ENCODE results near the gene ACLY. TPM values are rescaled to one million over a fixed set of nuclear protein-coding genes. Genes with fewer than 3 reads are reported as not detected.
"Not testable (repeated sequence)": the region's sequence is repeated elsewhere in the genome, so short reads cannot be mapped to it uniquely, and the experiment has no call there.

ACLY gene
- total RNA-seq, 2 experiments from 2014 or later, result 186 to 220 TPM

GRCh38 chr17:41932816-41933389, 14.2 kb upstream of the ACLY start:
- DNase-seq, result peak; percentile 45

GRCh38 chr17:41931715-41932114, 13.0 kb upstream of the ACLY start:
- CTCF ChIA-PET, result interaction anchor here (2.2 to 4.7 kb wide), 2 partner anchors 13 to 35 kb away, joined by 17 to 36 read pairs; partner anchors contain the start of genes ACLY and CNP
- not testable (repeated sequence) for H3K27ac Mint-ChIP-seq

More at GRCh38 chr17:41932816-41933389, 14.2 kb upstream of the ACLY start:
- H3K4me3 Mint-ChIP-seq, result peak overlapping the region; percentile 15
- no peaks in the 10 kb centered on the region for H3K27me3 Mint-ChIP-seq
- no peak for ATAC-seq
- peak overlapping the region; percentile 76 for H3K27ac Mint-ChIP-seq
- H3K36me3 Mint-ChIP-seq, result peaks cover 3% of the 10 kb centered on the region
- CTCF ChIA-PET, result interaction anchor here (0.7 to 1.4 kb wide), 10 partner anchors 15 to 514 kb away, joined by 3 to 7 read pairs (median 4); partner anchors contain the start of genes ACLY and NKIRAS2
- peaks cover 53% of the 10 kb centered on the region for H3K4me1 Mint-ChIP-seq
- H3K9me3 Mint-ChIP-seq (ENCODE audit: low read depth), result no peaks in the 10 kb centered on the region

GRCh38 chr17:41930833-41931156, 12.0 kb upstream of the ACLY start:
- not testable (repeated sequence) for H3K36me3 Mint-ChIP-seq; DNase-seq; H3K27me3 Mint-ChIP-seq; H3K9me3 Mint-ChIP-seq (ENCODE audit: low read depth)
- ATAC-seq, result peak; percentile 44
- Mint-ChIP-seq H3K4me1 (peaks cover 59% of the 10 kb centered on the region), H3K27ac (peak overlapping the region; percentile 95), H3K4me3 (peak overlapping the region; percentile 96)
- CTCF ChIA-PET, result interaction anchor here (0.8 to 4.7 kb wide), 10 partner anchors 12 to 344 kb away, joined by 3 to 36 read pairs (median 4); partner anchors contain the start of genes ACLY, CNP, DNAJC7 and EIF1

More at GRCh38 chr17:41931715-41932114, 13.0 kb upstream of the ACLY start:
- Mint-ChIP-seq H3K4me3 (peak overlapping the region; percentile 13), H3K4me1 (peaks cover 54% of the 10 kb centered on the region)
- H3K36me3 Mint-ChIP-seq; DNase-seq; H3K27me3 Mint-ChIP-seq; H3K9me3 Mint-ChIP-seq (ENCODE audit: low read depth); ATAC-seq: not testable (repeated sequence)

- H3K27ac Mint-ChIP-seq, result peak within 1 kb of the TSS; percentile 95
- H3K27me3 Mint-ChIP-seq, result no peaks in the 10 kb centered on the region
- CTCF ChIA-PET, result interaction anchor here (0.7 to 4.7 kb wide), 15 partner anchors 10 to 1715 kb away, joined by 3 to 36 read pairs (median 3); partner anchors contain the start of genes ACLY, CNP, DNAJC7 and EIF1
- no peaks in the 10 kb centered on the region for H3K9me3 Mint-ChIP-seq (ENCODE audit: low read depth)
- peak within 1 kb of the TSS; percentile 96 for H3K4me3 Mint-ChIP-seq
- H3K4me1 Mint-ChIP-seq, result peaks cover 62% of the 10 kb centered on the region
- peaks cover 3% of the 10 kb centered on the region for H3K36me3 Mint-ChIP-seq
- DNase-seq (peak; percentile 98), ATAC-seq (peak; percentile 99)
These were observed 11.5 kb upstream of the ACLY start, which contains the start of gene ODAD4 for GRCh38 chr17:41930009-41930832. Gene ODAD4 (plus strand): TSS chr17:41930617. CDS start chr17:41930724, 107 bp downstream.

GRCh38 chr17:41928693-41929251, 10.0 kb upstream of the ACLY start:
- ATAC-seq (no peak), DNase-seq (no peak)
- Mint-ChIP-seq H3K9me3 (ENCODE audit: low read depth) (no peaks in the 10 kb centered on the region), H3K36me3 (peaks cover 3% of the 10 kb centered on the region), H3K27me3 (no peaks in the 10 kb centered on the region), H3K4me3 (peak overlapping the region; percentile 96), H3K27ac (peak overlapping the region; percentile 95), H3K4me1 (peaks cover 59% of the 10 kb centered on the region)
- CTCF ChIA-PET, result interaction anchor here (4.7 kb wide), 1 partner anchor 10 kb away, joined by 36 read pairs; the partner anchor contains the start of gene ACLY

- DNase-seq (no peak), ATAC-seq (no peak)
- Mint-ChIP-seq H3K4me3 (no peak overlapping the region), H3K36me3 (peaks cover 3% of the 10 kb centered on the region), H3K9me3 (ENCODE audit: low read depth) (no peaks in the 10 kb centered on the region), H3K4me1 (peaks cover 33% of the 10 kb centered on the region), H3K27me3 (no peaks in the 10 kb centered on the region), H3K27ac (no peak overlapping the region)
- CTCF ChIA-PET, result interaction anchor here (0.5 to 1.3 kb wide), 2 partner anchors 38 to 737 kb away, joined by 3 to 4 read pairs; no protein-coding TSS in a partner anchor
These were observed 7.3 kb upstream of the ACLY start for GRCh38 chr17:41925991-41926590.

- Mint-ChIP-seq H3K4me1 (peaks cover 30% of the 10 kb centered on the region), H3K27ac (no peak overlapping the region), H3K36me3 (peaks cover 7% of the 10 kb centered on the region), H3K4me3 (no peak overlapping the region), H3K9me3 (ENCODE audit: low read depth) (no peaks in the 10 kb centered on the region), H3K27me3 (no peaks in the 10 kb centered on the region)
- DNase-seq (no peak), ATAC-seq (no peak)
- CTCF ChIA-PET, result interaction anchor here (1.5 to 4.7 kb wide), 2 partner anchors 9 to 99 kb away, joined by 4 to 36 read pairs; partner anchors contain the start of genes NKIRAS2 and ODAD4
These were observed 1.8 kb upstream of the ACLY start for GRCh38 chr17:41920580-41920955.

GRCh38 chr17:41919840-41920579, 1.3 kb upstream of the ACLY start:
- DNase-seq (no peak), ATAC-seq (no peak)
- no peaks in the 10 kb centered on the region for H3K9me3 Mint-ChIP-seq (ENCODE audit: low read depth)
- H3K4me3 Mint-ChIP-seq, result peak overlapping the region; percentile 91
- peaks cover 31% of the 10 kb centered on the region for H3K4me1 Mint-ChIP-seq
- H3K36me3 Mint-ChIP-seq, result peaks cover 8% of the 10 kb centered on the region
- no peaks in the 10 kb centered on the region for H3K27me3 Mint-ChIP-seq
- CTCF ChIA-PET, result interaction anchor here (1.4 to 4.7 kb wide), 2 partner anchors 10 to 108 kb away, joined by 4 to 36 read pairs; partner anchors contain the start of genes ODAD4 and P3H4
- H3K27ac Mint-ChIP-seq, result peak overlapping the region; percentile 89

GRCh38 chr17:41919165-41919817, 540 bp upstream of the ACLY start:
- ATAC-seq, result peak; percentile 13
- Mint-ChIP-seq H3K4me1 (peaks cover 39% of the 10 kb centered on the region), H3K9me3 (ENCODE audit: low read depth) (no peaks in the 10 kb centered on the region), H3K4me3 (peak overlapping the region; percentile 91), H3K27ac (peak overlapping the region; percentile 89), H3K36me3 (peaks cover 10% of the 10 kb centered on the region), H3K27me3 (no peaks in the 10 kb centered on the region)
- CTCF ChIA-PET, result interaction anchor here (0.9 to 4.7 kb wide), 9 partner anchors 10 to 107 kb away, joined by 3 to 36 read pairs (median 4); partner anchors contain the start of genes CNP, NKIRAS2, ODAD4 and P3H4
- no peak for DNase-seq

- Mint-ChIP-seq H3K27ac (peak overlapping the region; percentile 89), H3K9me3 (ENCODE audit: low read depth) (no peaks in the 10 kb centered on the region), H3K36me3 (peaks cover 20% of the 10 kb centered on the region), H3K4me1 (peaks cover 40% of the 10 kb centered on the region), H3K4me3 (peak overlapping the region; percentile 91), H3K27me3 (no peaks in the 10 kb centered on the region)
- CTCF ChIA-PET, result interaction anchor here (0.5 to 4.7 kb wide), 9 partner anchors 12 to 1508 kb away, joined by 3 to 36 read pairs (median 4); partner anchors contain the start of genes DNAJC7 and ODAD4
- ATAC-seq, result peak; percentile 2
- DNase-seq, result peak; percentile 64
These were observed 955 bp downstream of the ACLY start for GRCh38 chr17:41917679-41918313.

GRCh38 chr17:41917192-41917591, 1.6 kb downstream of the ACLY start:
- DNase-seq (no peak), ATAC-seq (no peak)
- Mint-ChIP-seq H3K36me3 (peaks cover 26% of the 10 kb centered on the region), H3K27ac (peak overlapping the region; percentile 89), H3K4me1 (peaks cover 40% of the 10 kb centered on the region), H3K9me3 (ENCODE audit: low read depth) (no peaks in the 10 kb centered on the region), H3K27me3 (no peaks in the 10 kb centered on the region), H3K4me3 (peak overlapping the region; percentile 91)
- CTCF ChIA-PET, result interaction anchor here (1.4 to 4.7 kb wide), 4 partner anchors 13 to 101 kb away, joined by 3 to 36 read pairs (median 6); partner anchors contain the start of genes DNAJC7 and ODAD4
